Measurements from ENCODE around the gene PRR20G.

Gene PRR20G

GRCh38 chr3:127277561-127277960, 10.3 kb downstream of the PRR20G start:
- no peak for DNase-seq (ENCODE audit: extremely low spot score)
- CTCF ChIA-PET = interaction anchor here (1.4 kb wide), 1 partner anchor 13 kb away, joined by 3 read pairs; no protein-coding TSS in a partner anchor
- TF ChIP-seq, protein P1, sequence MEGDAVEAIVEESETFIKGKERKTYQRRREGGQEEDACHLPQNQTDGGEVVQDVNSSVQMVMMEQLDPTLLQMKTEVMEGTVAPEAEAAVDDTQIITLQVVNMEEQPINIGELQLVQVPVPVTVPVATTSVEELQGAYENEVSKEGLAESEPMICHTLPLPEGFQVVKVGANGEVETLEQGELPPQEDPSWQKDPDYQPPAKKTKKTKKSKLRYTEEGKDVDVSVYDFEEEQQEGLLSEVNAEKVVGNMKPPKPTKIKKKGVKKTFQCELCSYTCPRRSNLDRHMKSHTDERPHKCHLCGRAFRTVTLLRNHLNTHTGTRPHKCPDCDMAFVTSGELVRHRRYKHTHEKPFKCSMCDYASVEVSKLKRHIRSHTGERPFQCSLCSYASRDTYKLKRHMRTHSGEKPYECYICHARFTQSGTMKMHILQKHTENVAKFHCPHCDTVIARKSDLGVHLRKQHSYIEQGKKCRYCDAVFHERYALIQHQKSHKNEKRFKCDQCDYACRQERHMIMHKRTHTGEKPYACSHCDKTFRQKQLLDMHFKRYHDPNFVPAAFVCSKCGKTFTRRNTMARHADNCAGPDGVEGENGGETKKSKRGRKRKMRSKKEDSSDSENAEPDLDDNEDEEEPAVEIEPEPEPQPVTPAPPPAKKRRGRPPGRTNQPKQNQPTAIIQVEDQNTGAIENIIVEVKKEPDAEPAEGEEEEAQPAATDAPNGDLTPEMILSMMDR (IDR thresholded peaks at IDR 0.05; ENCODE audit: control extremely low read depth, extremely low read depth, low read depth, missing control alignments) = no peak
- POLR2A ChIA-PET = interaction anchor here (0.5 kb wide), 1 partner anchor 58 kb away, joined by 3 read pairs; no protein-coding TSS in a partner anchor

GRCh38 chr3:127276995-127277394, 10.9 kb downstream of the PRR20G start:
- DNase-seq (ENCODE audit: extremely low spot score) = no peak
- TF ChIP-seq, protein P1 (IDR thresholded peaks at IDR 0.05; ENCODE audit: control extremely low read depth, extremely low read depth, low read depth, missing control alignments) = no peak
- CTCF ChIA-PET = interaction anchor here (1.4 kb wide), 1 partner anchor 12 kb away, joined by 3 read pairs; no protein-coding TSS in a partner anchor
- POLR2A ChIA-PET = no interaction called here

DNA sequence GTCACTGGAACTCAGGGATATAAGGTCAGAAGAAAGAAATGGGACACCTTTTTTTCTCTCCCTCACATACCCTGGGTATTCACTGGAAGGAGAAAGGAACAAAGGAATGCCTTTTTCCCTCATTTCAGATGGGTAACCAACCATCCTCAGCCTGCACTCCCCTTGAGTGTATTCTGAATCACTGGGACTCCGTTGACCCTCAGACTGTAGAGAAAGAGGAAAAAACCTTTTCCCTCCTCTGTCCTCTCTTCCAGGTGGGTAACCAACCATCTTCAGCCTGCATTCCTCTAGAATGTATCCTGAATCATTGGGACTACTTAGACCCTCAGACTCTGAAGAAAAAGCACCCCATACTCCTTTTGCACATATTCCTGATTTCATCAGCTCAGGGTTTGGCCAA, 11.4 kb downstream of the PRR20G start:
- TF ChIP-seq, protein P1 (IDR thresholded peaks at IDR 0.05; ENCODE audit: control extremely low read depth, extremely low read depth, low read depth, missing control alignments) = no peak
- DNase-seq (ENCODE audit: extremely low spot score) = no peak
- CTCF ChIA-PET = interaction anchor here (1.4 kb wide), 1 partner anchor 12 kb away, joined by 3 read pairs; no protein-coding TSS in a partner anchor
- POLR2A ChIA-PET = no interaction called here

GRCh38 chr3:127275287-127275781, 12.5 kb downstream of the PRR20G start:
- no peak for DNase-seq (ENCODE audit: extremely low spot score)
- TF ChIP-seq, protein P1 (IDR thresholded peaks at IDR 0.05; ENCODE audit: control extremely low read depth, extremely low read depth, low read depth, missing control alignments) = no peak
- ChIA-PET CTCF (no interaction called here), POLR2A (no interaction called here)

DNA sequence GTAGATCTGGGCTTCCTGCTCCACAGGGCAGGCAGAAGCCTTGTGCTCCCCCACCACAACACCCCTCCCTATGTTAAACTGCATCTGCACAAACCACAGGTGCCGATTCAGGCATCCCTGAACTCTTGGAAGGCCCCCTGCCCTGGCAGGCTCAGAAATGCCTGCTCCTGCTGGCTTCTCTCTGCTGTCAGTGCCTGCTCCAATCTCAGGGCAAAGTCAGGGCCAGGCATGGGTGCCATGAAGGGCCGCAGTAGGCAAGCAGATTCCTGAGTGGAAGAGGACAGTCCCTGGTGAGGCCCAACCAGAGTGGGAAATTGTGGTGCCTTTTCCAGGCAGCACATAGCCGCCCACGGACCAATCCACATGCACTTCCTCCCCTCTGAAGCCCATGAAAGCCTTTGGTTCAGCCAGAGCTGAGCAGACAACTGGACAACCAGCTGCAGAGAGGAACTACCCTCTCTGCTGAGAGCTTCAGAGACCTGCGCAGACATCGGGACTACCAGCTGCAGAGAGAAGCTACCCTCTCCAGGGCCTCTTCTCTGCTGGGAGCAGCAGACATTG, 13.6 kb downstream of the PRR20G start:
- POLR2A ChIA-PET = no interaction called here
- no peak for DNase-seq (ENCODE audit: extremely low spot score)
- CTCF ChIA-PET = no interaction called here
- TF ChIP-seq, protein P1 (IDR thresholded peaks at IDR 0.05; ENCODE audit: control extremely low read depth, extremely low read depth, low read depth, missing control alignments) = no peak

- TF ChIP-seq, protein P1 (IDR thresholded peaks at IDR 0.05; ENCODE audit: control extremely low read depth, extremely low read depth, low read depth, missing control alignments) = no peak
- DNase-seq (ENCODE audit: extremely low spot score) = no peak
- POLR2A ChIA-PET = no interaction called here
- CTCF ChIA-PET = no interaction called here
These were observed 14.6 kb downstream of the PRR20G start for GRCh38 chr3:127273206-127273605.

All from GM10248 (cell line).